Neutrophil (primary cell): ENCODE data around the gene GRID2.

Source experiments
- H3K27ac ChIP-seq: fragments of 200-600 bp; sonication (generic); 2 replicates; pipeline ENCODE4 v1.5.1; 2016; ENCODE audit warnings: mild to moderate bottlenecking, moderate library complexity
- H3K27me3 ChIP-seq: fragments of 200-600 bp; sonication (generic); 2 replicates; pipeline ENCODE4 v1.6.0; 2016; ENCODE audit warnings: mild to moderate bottlenecking
- H3K36me3 ChIP-seq: fragments of 200-600 bp; sonication (generic); 2 replicates; pipeline ENCODE4 v1.5.1; 2017
- H3K4me1 ChIP-seq, 2 experiments: fragments of 200-600 bp in 1 of 2; sonication (generic) in 1 of 2; 1 replicate in 1 of 2; 2 replicates in 1 of 2; pipeline versions ENCODE4 v1.5.1 to v1.6.1; 2013 to 2016; ENCODE audit warnings: low read depth in 1 of 2, low read length in 1 of 2, mild to moderate bottlenecking in 1 of 2, moderate library complexity in 1 of 2; ENCODE audit not compliant: control insufficient read depth in 1 of 2, insufficient read depth in 1 of 2
- H3K4me3 ChIP-seq, 2 experiments: fragments of 200-600 bp in 1 of 2; sonication (generic) in 1 of 2; 1 replicate in 1 of 2; 2 replicates in 1 of 2; pipeline ENCODE4 v1.5.1; 2013 to 2016; ENCODE audit warnings: low read depth in 1 of 2, low read length in 1 of 2, mild to moderate bottlenecking in 1 of 2, moderate library complexity in 1 of 2
- H3K9me3 ChIP-seq: fragments of 200-600 bp; sonication (generic); 2 replicates; pipeline ENCODE4 v1.5.1; 2016
- CTCF ChIP-seq: fragments of 200-600 bp; sonication (generic); IDR thresholded peaks from 2 replicates; pipeline ENCODE4 v1.5.1; 2016; ENCODE audit warnings: antibody characterized with exemption

GRID2 gene

GRCh38 chr4:92520563-92520962 lies 216.8 kb downstream of the GRID2 start:
- Histone ChIP-seq H3K27ac (no peak overlapping the region), H3K4me1 (no peaks in the 10 kb centered on the region), H3K4me3 (no peak overlapping the region), H3K9me3 (no peaks in the 10 kb centered on the region), H3K27me3 (no peaks in the 10 kb centered on the region), H3K36me3 (no peaks in the 10 kb centered on the region)
- TF ChIP-seq CTCF: no peak

- no peak for TF ChIP-seq CTCF
- Histone ChIP-seq H3K4me3 (no peak overlapping the region), H3K36me3 (no peaks in the 10 kb centered on the region), H3K4me1 (no peaks in the 10 kb centered on the region), H3K27me3 (no peaks in the 10 kb centered on the region), H3K9me3 (no peaks in the 10 kb centered on the region), H3K27ac (no peak overlapping the region)
These were observed 218.2 kb downstream of the GRID2 start for GRCh38 chr4:92521941-92522340.

- no peaks in the 10 kb centered on the region for H3K27me3 ChIP-seq
- TF ChIP-seq CTCF: no peak
- no peaks in the 10 kb centered on the region for H3K4me1 ChIP-seq
- no peak overlapping the region for H3K27ac ChIP-seq
- no peak overlapping the region for H3K4me3 ChIP-seq
- H3K36me3 ChIP-seq: no peaks in the 10 kb centered on the region
- no peaks in the 10 kb centered on the region for H3K9me3 ChIP-seq
These were observed 218.6 kb downstream of the GRID2 start for GRCh38 chr4:92522356-92522755.

- no peak overlapping the region for H3K4me3 ChIP-seq
- no peak for TF ChIP-seq CTCF
- H3K36me3 ChIP-seq: no peaks in the 10 kb centered on the region
- H3K27me3 ChIP-seq: no peaks in the 10 kb centered on the region
- H3K27ac ChIP-seq: no peak overlapping the region
- H3K4me1 ChIP-seq: no peaks in the 10 kb centered on the region
- no peaks in the 10 kb centered on the region for H3K9me3 ChIP-seq
These were observed 220.4 kb downstream of the GRID2 start for GRCh38 chr4:92524131-92524530.

GRCh38 chr4:92528541-92528940 lies 224.8 kb downstream of the GRID2 start:
- no peaks in the 10 kb centered on the region for H3K4me1 ChIP-seq
- no peaks in the 10 kb centered on the region for H3K27me3 ChIP-seq
- H3K4me3 ChIP-seq: no peak overlapping the region
- no peaks in the 10 kb centered on the region for H3K36me3 ChIP-seq
- H3K9me3 ChIP-seq: no peaks in the 10 kb centered on the region
- TF ChIP-seq CTCF: no peak
- H3K27ac ChIP-seq: no peak overlapping the region

- no peaks in the 10 kb centered on the region for H3K36me3 ChIP-seq
- no peaks in the 10 kb centered on the region for H3K27me3 ChIP-seq
- H3K4me3 ChIP-seq: no peak overlapping the region
- H3K4me1 ChIP-seq: no peaks in the 10 kb centered on the region
- no peak overlapping the region for H3K27ac ChIP-seq
- TF ChIP-seq CTCF: no peak
- no peaks in the 10 kb centered on the region for H3K9me3 ChIP-seq
These were observed 225.7 kb downstream of the GRID2 start for GRCh38 chr4:92529510-92529909.
